Measurements from ENCODE around the gene ZNF683. TPM values are rescaled to one million over a fixed set of nuclear protein-coding genes. Genes with fewer than 3 reads are reported as not detected.

The ZNF683 gene
- total and polyA plus RNA-seq, 2 donors (not counting 1 experiment from before 2014, with no cell fraction given): not detected

GRCh38 chr1:26367441-26367840 is 5.1 kb downstream of the ZNF683 start:
- TF ChIP-seq EZH2 (IDR thresholded peaks at IDR 0.05; ENCODE audit: low read length, missing control alignments) (no peak), CTCF (conservative IDR thresholded peaks at IDR 0.05 in 1 of 2, IDR thresholded peaks at IDR 0.05 in 1 of 2; ENCODE audit: low read depth in 1 of 2, low read length in 2 of 2) (no peak)
- Histone ChIP-seq H3K79me2 (ENCODE audit: control insufficient read depth, insufficient read depth, low read length) (no peaks in the 10 kb centered on the region), H3K4me2 (ENCODE audit: extremely low read depth, insufficient read depth, low read length) (no peak overlapping the region), H3K4me3 (replicated peaks in 1 of 4; ENCODE audit: control extremely low read depth in 1 of 4, insufficient read depth in 1 of 4, low read depth in 3 of 4, low read length in 4 of 4) (no peak overlapping the region), H3K36me3 (ENCODE audit: control insufficient read depth, insufficient read depth, low read length) (no peaks in the 10 kb centered on the region), H3K9ac (ENCODE audit: insufficient read depth, low read length) (no peak overlapping the region), H3K27me3 (ENCODE audit: control insufficient read depth, insufficient read depth, low read length) (peaks cover 6% of the 10 kb centered on the region), H2AFZ (ENCODE audit: low read length) (no peak overlapping the region), H3K4me1 (ENCODE audit: control insufficient read depth, extremely low read depth, insufficient read depth, low read length) (no peaks in the 10 kb centered on the region), H3K27ac (ENCODE audit: insufficient read depth, low read length) (no peak overlapping the region), H3K9me3 (ENCODE audit: control insufficient read depth, insufficient read depth, low read depth, low read length) (no peaks in the 10 kb centered on the region), H4K20me1 (ENCODE audit: control insufficient read depth, extremely low read depth, insufficient read depth, low read length) (no peaks in the 10 kb centered on the region)
- no peak for DNase-seq (ENCODE audit: low read depth in 2 of 2)

- TF ChIP-seq CTCF (conservative IDR thresholded peaks at IDR 0.05 in 1 of 2, IDR thresholded peaks at IDR 0.05 in 1 of 2; ENCODE audit: low read depth in 1 of 2, low read length in 2 of 2) (no peak), EZH2 (IDR thresholded peaks at IDR 0.05; ENCODE audit: low read length, missing control alignments) (no peak)
- H3K27me3 ChIP-seq (ENCODE audit: control insufficient read depth, insufficient read depth, low read length): peaks cover 31% of the 10 kb centered on the region
- H3K9me3 ChIP-seq (ENCODE audit: control insufficient read depth, insufficient read depth, low read depth, low read length): no peaks in the 10 kb centered on the region
- no peak overlapping the region for H3K9ac ChIP-seq (ENCODE audit: insufficient read depth, low read length)
- H3K36me3 ChIP-seq (ENCODE audit: control insufficient read depth, insufficient read depth, low read length): no peaks in the 10 kb centered on the region
- peaks cover 2% of the 10 kb centered on the region for H3K4me1 ChIP-seq (ENCODE audit: control insufficient read depth, extremely low read depth, insufficient read depth, low read length)
- H4K20me1 ChIP-seq (ENCODE audit: control insufficient read depth, extremely low read depth, insufficient read depth, low read length): no peaks in the 10 kb centered on the region
- H3K79me2 ChIP-seq (ENCODE audit: control insufficient read depth, insufficient read depth, low read length): no peaks in the 10 kb centered on the region
- no peak overlapping the region for H3K4me3 ChIP-seq (replicated peaks in 1 of 4; ENCODE audit: control extremely low read depth in 1 of 4, insufficient read depth in 1 of 4, low read depth in 3 of 4, low read length in 4 of 4)
- DNase-seq (ENCODE audit: low read depth in 2 of 2): no peak
- no peak overlapping the region for H3K4me2 ChIP-seq (ENCODE audit: extremely low read depth, insufficient read depth, low read length)
- H2AFZ ChIP-seq (ENCODE audit: low read length): no peak overlapping the region
- H3K27ac ChIP-seq (ENCODE audit: insufficient read depth, low read length): no peak overlapping the region
These were observed 7.6 kb downstream of the ZNF683 start for GRCh38 chr1:26364956-26365355.

- H3K36me3 ChIP-seq (ENCODE audit: control insufficient read depth, insufficient read depth, low read length): no peaks in the 10 kb centered on the region
- peaks cover 40% of the 10 kb centered on the region for H3K27me3 ChIP-seq (ENCODE audit: control insufficient read depth, insufficient read depth, low read length)
- H2AFZ ChIP-seq (ENCODE audit: low read length): no peak overlapping the region
These were observed 8.8 kb downstream of the ZNF683 start for GRCh38 chr1:26363549-26364448.

More at GRCh38 chr1:26363549-26364448, 8.8 kb downstream of the ZNF683 start:
- Histone ChIP-seq H3K9me3 (ENCODE audit: control insufficient read depth, insufficient read depth, low read depth, low read length) (no peaks in the 10 kb centered on the region), H3K4me1 (ENCODE audit: control insufficient read depth, extremely low read depth, insufficient read depth, low read length) (peaks cover 2% of the 10 kb centered on the region), H3K27ac (ENCODE audit: insufficient read depth, low read length) (no peak overlapping the region), H3K9ac (ENCODE audit: insufficient read depth, low read length) (no peak overlapping the region), H3K79me2 (ENCODE audit: control insufficient read depth, insufficient read depth, low read length) (no peaks in the 10 kb centered on the region), H3K4me3 (replicated peaks in 1 of 4; ENCODE audit: control extremely low read depth in 1 of 4, insufficient read depth in 1 of 4, low read depth in 3 of 4, low read length in 4 of 4) (no peak overlapping the region), H4K20me1 (ENCODE audit: control insufficient read depth, extremely low read depth, insufficient read depth, low read length) (no peaks in the 10 kb centered on the region), H3K4me2 (ENCODE audit: extremely low read depth, insufficient read depth, low read length) (no peak overlapping the region)
- TF ChIP-seq CTCF (conservative IDR thresholded peaks at IDR 0.05 in 1 of 2, IDR thresholded peaks at IDR 0.05 in 1 of 2; ENCODE audit: low read depth in 1 of 2, low read length in 2 of 2): peak; percentile 89 to 95
- no peak for TF ChIP-seq EZH2 (IDR thresholded peaks at IDR 0.05; ENCODE audit: low read length, missing control alignments)
- peak; percentile 59 to 75 for DNase-seq (ENCODE audit: low read depth in 2 of 2)

Measured in fibroblast of lung (primary cell).